HG02981 (cell line): ENCODE results near the gene RREB1.

Experiments used
- ATAC-seq: cut with Tn5 transposase; IDR thresholded peaks from one replicate; pipeline ENCODE4 v1.9.1; 2021; ENCODE audit warnings: mild to moderate bottlenecking, moderate library complexity; ENCODE audit not compliant: unreplicated experiment

The RREB1 gene

DNA sequence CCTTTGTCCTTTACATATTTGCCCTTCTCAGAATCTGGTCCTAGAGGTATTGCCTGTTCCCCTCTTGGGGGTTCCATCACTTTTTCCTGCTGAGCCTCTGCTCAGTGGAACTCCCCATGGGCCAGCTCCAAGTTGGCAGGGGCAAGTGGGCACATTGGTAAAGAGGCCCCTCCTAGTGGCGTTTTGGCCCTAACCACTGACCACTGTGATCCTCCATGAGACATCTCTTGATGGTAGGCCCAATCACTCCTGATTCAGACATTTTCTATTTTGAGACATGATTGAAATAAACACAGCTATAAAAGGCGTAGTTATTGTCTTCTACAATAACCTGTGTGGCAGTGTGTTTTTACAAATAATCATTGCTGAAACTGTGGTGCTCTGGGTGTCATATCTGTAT is 83.0 kb downstream of the RREB1 start:
- ATAC-seq: no peak

DNA sequence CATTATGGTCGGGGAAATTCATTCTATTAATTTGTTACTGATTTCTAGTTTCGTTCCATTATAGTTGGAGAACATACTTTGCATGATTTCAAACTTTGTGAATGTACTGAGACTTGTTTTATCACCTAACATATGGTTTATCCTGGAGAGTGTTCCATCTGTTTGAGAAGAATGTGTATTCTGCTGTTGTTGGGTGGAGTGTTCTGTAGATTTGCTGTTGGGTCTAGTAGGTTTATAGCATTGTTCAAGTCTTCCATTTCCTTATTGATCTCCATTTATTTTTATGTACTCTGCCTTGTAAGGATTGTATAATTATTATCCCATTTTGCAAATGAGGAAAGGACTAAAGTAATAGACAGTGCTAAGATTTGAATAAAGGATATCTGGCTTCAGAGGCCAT is 85.4 kb downstream of the RREB1 start:
- no peak for ATAC-seq

DNA sequence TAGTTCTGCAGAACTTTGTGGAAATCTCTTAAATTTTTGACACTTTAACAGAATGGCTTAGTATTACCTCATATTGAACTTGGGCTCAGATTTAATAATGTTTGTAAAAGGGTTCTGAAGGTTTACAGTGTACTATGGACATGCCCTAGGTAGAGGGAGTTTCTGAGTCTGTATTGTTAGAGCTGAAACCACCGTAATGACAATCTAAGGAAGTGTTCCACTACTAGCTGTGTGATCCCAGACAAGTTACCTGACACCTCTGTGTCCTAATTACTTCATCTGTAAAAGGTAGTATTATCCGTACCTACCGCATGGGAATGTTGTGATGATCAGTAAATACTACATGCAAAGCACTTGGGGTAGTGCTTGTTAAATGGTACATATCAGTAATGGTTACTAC is 86.9 kb downstream of the RREB1 start:
- no peak for ATAC-seq

DNA sequence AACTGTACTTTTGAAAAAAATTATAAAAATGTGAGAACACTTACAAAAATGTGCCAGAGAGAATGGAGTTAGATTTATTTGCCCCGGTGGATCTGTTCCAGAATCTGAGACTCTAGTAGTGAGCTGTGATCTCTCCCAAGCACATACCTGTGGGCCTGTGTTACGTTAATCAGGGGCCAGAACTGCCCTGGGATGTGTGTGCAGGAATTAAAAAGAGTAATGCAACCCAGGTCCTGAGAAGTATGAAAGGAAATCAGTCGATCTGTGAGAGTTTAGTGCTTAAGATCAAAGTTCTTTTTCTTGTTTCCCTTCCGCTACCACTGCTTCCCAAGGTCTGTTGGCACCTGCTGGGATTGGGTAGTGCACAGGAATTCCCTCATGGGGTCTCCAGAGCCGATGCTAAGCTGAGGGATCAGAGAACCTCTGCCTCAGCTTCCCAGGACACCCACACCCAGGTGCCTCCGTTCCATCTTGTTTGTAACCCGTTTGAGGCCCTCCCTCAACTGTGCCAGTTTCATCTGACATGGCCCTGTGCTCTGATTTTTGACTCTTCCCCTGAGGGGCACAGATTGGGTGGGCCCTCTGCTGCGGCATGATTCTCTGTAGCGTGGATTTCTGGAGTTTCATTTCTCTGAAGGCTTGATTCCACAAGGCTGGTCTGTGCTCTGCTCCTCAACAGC is 87.7 kb downstream of the RREB1 start:
- no peak for ATAC-seq

DNA sequence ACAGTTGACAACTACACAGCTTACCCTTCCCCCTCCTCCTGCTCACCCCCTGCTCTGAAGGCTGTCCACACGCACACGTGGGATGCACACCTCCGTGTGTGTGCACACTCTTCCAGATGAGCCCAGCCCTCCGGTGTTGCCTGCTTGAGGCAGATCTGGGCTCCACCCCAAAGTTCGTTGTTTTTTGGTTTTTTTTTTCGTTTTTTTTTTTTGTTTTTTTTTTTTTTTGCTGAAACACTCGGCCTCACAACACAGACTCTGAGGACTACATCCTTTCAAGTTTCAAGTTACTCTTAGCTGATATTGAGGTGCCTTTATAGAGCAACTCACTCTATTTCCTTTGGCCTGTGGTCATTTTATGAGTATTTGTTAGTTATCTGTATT is 88.2 kb downstream of the RREB1 start:
- ATAC-seq: no peak

DNA sequence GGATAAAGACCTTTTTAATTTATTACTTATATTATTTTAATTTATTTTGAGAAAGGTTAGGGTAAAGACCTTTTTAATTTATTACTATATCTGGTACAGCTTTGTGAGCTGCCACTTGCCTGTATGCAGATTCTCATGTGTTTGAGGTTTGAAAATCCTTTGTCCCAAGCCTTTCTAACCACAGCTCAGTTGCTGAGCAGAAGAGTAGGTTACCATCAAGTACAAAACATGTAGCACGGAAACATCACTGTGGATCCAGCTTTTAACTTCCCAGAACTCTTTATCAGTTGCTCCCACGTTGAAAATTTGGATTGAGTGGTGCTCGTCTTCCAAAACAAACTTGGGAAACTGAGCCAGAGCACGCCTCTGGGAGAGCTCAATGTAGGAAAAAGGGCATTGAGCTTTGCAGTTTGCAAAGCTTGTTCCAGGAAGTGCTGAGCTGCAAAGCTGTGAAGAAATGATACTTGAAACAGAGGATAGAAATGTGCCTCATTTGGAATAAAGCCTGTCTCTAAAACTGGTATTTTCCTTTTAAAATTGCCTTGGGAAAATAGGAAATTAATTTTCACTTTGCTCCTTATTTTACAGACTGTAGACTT is 89.0 kb downstream of the RREB1 start:
- no peak for ATAC-seq

DNA sequence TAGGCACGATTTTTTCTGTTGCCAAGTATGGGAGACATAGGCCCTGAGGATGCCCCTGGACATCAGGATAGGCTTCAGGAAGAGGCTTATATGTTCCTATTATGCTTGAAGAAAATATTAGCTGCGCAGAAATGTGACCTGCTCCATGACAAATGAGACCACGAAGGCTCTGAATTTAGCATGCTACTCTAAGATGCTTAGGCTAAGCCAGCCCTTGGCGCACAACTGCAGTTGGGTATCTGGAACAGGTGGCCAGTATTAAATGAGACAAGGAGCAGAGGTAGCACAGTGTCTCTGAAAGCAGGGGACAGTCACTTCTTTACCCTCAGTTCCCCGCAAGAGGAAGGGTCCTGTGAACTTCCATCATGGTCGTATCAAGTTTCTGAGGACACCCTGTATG is 90.0 kb downstream of the RREB1 start:
- no peak for ATAC-seq

DNA sequence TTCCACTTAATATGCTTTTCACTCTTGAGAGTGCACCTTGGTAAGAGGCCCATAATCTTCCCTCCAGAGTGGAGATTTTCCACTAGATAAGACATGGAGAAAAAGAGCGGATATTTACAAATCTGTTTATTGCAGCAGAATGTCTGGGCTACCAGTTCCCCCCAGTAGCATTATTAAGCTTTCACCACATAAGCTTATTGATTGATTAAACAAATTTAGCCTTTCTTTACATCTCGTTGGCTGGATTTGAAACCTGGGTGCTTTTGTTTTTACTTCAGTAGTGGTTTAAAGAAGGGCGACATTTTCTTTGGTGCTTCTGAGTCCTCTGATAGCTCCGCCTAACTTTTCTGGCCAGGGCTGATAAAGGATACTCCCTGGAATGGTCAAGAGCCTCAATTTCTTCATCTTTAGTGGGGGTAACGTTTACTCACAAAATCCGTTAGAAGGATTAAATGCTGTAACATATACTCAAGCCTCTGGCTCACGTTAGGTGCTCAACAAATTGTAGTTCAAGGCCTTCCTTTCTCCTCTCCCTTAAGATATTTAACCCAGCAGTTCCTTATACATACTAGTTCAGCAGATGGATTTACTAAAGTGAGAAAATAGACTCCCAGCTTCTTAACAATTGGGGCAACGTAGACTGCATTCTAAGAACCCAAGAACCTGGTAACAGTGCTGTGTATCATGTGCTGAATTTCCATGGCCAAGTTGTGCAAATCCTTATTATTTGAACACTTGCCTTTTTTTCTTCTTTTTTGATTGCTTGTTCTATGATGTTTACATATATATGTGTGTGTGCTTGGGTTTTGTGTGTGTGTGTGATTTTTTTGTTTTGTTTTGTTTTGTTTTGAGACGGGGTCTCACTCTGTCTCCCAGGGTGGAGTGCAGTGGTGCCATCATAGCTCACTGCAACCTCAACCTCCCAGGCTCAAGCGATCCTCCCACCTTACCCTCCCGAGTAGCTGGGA is 91.4 kb downstream of the RREB1 start:
- ATAC-seq: no peak

DNA sequence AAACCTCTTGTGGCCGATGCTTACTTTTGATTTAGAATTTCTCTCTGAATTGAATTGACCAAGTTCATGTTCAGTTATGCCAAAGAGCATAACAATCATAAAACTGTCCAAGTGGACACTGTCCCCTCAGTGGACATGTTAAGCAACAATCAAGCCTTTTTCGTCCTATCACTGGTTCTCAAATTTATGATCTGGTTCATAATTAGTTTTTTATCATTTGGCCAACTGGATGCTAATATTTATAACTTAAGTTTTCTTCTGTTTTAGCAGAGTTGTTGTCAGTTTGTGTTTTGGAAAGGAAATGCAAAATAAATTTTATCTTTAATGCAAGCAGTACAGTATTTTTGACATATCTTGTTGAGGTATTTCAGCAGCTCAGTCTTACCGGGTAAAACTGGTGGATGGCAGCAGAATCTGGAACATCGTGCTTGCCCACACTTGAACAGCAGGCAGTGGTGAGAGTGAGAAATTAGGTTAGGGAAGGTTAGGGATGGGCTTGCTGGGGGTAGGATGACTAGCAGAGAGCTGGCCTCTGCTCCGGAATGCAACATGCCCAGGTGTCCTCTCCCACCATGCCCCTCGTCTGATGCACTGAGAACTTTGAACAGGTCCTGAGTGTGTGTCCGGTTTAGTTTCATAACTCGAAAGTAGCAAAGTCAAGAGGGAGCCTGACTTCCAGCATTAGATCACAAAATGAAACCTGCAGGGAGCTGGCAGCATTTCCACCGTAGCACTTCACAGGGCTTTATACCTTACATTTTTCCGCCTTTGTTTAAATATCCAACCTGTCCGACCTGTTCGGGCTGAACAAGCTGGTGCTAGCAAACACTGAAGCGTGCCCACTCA is 93.1 kb downstream of the RREB1 start:
- no peak for ATAC-seq

DNA sequence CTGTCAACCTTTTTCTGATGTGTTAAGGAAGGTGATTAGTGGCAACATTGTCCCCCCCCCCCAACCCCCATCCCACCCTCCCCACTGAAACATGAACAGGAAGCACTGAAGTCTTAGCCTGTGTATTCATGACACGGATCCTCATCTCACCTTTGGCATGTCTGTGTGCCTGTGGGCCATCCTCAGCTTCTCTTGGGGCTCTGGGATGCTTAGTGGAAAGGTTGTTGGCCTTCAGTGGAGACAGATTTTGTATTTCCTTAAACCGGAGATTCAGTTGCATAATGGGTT is 93.6 kb downstream of the RREB1 start:
- no peak for ATAC-seq

DNA sequence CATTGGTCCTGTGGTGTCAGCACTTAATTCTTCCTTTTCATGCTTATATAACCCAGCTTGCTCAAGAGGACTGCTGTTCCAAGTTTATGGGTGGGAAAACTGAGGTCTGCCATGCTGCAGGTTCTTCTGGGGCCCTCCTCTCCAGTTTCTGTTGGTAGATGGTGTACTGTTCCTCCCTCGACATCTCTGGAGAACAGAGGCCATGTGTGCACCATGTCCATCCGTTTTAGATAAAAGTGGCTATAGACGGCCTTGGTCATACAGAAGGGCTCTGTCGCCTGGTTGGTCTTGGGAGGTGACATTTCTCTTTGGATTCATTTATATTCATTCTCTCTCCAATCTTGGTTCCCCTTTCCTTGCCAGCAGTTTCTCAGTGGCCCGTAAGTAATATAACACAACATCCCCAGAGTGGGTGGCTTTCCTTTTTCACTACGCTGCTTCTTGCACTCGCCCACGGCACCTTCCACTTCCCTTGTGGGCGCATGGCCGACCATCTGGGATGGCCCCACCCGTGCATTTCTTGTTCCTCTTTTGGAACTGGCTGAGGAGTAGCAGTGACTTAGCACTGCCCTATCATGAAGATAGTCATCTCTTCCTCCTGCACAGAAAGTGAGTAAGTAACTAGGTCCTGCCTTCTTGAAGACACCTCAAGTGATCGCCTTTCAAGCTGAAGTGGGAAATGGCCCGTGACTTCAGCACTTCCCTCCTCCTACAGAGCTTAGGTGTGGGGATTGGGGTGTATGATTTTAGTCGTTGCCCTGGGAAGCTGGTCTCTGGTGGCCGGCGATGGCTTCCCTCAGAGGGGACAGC is 94.2 kb downstream of the RREB1 start:
- ATAC-seq: peak; percentile 84

DNA sequence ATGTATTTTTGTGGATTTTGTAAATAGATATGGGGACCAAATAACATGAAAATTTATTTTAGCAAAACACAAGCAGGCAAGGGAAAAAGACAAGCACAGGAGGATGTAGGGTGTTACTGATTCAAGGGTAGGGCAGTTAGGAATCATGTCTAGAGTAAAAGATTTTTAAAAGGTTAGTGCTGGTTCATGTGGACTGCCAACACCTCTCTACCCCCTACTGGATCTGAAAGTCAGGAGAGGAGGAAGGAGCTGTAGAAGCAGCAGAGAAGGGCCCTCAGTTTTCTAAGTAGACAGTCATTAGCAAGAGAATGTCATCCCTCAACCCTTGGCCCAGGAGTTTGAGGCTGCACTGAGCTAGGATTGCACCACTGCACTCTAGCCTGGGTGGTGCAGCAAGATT is 95.2 kb downstream of the RREB1 start:
- no peak for ATAC-seq

DNA sequence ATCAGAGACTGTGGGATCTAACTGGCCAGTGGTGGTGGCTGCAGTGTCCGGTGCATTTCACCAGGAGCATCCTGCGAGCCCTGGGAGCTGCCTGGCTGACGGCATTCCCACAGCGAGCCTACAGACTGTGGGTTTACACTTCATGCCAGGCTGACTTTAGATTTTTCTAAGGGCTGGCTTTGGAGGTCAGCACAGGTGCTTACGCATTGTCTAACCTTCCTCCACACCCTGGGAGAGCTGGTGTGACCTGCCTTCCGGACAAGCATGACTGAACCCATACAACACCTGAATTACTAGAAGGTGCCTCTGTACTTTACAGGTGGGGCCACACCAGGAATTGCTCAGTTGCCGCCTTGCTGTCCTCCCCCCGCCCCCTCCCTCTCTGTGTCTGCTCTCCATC is 96.2 kb downstream of the RREB1 start:
- ATAC-seq: no peak

DNA sequence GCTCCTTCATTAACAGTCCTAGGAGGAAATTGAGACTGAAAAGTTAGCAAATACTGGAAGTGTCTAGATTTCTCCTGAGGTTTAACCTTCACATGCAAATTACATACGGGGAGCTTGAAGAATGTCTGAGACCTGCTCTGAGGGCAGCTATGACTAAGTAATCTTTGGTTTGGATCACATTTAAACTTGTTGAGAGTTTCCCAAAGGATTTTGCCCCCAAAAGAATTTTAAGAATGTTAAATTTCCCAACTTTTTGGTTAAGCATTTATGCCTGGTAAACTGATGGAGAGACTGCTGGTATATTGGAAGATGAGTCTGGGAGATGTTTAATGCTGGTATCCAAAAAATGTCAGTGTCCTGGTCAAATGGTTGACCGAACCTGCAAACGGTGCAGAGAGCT is 97.0 kb downstream of the RREB1 start:
- ATAC-seq: no peak

DNA sequence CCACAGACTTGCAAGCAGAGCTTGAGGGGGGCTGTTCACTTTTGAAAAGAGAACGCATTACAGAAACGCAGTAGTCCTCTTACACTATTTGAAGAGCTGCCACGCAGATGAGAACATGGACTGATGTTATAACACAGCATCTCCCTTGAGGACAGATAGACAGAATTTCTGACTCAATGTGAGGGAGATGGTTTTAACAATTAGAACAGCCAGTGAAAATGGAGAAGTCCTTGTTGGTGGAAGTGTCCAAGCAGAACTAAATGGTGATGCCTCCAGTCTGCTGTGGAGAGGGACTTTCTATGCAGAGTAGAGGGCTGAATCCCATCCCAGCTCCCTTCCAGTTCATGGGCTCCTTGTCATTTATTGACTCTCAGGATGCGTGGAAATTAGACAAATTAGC is 100.0 kb downstream of the RREB1 start:
- ATAC-seq: no peak

DNA sequence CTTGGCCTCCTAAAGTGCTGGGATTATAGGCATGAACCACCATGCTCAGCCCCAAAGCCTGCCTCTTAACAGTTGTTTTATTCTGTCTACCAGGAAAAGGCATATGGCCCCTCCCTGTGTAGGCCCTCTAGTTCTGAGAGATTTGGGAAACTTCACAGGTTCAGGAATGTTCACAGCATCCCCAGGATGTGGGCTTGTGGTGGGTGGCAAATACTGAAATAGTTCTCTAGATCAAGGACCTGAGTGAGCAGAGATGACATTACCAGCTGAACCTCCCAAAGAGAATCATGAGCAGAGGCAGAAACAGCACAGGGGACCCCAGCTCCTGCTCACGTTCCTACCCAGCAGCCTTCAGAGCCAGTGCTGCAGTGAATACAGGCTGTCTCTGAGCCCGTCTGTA is 105.7 kb downstream of the RREB1 start:
- ATAC-seq: no peak

DNA sequence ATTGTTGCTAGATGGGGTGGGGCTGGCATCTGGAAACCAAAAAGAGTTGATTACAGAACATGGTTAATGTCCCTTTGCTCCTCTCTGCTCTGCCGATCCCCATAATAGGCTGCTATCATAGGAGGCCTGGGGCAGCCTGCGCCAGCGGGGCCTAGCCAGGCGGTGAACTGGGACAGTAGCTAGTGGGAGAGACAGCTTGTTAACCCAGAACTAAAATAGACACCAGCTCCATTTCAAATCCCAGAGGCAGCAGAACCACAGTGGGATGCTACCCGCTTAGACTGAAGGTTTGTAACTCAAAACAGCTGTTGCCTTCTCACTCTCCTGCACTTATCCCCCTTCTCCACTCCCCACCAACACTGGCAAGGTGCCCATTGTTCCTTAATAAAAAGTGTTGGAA is 106.7 kb downstream of the RREB1 start:
- no peak for ATAC-seq

DNA sequence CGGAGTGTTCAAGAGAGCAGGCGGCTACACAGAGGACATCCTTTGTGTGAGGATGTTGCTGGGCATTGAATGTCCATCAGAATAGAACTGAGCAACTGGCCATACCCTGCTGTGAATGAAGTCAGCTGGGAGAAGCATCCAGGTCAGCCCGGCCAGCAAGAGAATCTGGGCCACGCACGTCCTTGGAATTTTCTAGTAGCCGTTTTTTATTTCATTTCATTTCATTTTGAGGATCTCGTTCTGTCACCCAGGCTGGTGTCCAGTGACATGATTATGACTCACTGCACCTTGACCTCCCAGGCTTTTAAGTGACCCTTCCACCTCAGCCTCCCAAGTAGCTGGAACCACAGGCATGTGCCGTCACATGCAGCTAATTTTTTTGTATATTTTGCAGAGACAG is 107.4 kb downstream of the RREB1 start:
- no peak for ATAC-seq

DNA sequence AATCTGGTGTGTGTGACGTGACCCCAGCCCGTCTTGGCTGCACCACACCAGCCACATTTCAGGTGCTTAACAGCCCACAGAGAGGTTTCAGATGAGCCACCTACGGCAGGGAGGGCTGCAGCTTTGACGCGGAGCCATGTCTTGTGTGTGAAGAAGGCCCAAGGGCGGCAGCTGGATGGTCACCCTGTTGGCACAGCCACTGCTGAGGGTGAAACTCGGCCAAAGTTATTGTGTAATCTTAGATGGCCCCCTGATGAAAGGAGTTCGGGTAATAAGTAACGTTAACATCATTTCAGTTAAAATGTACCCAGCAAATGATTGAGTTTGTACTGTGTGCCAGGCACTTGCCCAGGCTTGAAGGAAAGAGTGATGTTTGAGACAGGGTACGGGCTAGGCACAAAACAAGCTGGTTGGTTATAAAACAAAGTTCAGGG is 108.1 kb downstream of the RREB1 start:
- peak; percentile 85 for ATAC-seq

DNA sequence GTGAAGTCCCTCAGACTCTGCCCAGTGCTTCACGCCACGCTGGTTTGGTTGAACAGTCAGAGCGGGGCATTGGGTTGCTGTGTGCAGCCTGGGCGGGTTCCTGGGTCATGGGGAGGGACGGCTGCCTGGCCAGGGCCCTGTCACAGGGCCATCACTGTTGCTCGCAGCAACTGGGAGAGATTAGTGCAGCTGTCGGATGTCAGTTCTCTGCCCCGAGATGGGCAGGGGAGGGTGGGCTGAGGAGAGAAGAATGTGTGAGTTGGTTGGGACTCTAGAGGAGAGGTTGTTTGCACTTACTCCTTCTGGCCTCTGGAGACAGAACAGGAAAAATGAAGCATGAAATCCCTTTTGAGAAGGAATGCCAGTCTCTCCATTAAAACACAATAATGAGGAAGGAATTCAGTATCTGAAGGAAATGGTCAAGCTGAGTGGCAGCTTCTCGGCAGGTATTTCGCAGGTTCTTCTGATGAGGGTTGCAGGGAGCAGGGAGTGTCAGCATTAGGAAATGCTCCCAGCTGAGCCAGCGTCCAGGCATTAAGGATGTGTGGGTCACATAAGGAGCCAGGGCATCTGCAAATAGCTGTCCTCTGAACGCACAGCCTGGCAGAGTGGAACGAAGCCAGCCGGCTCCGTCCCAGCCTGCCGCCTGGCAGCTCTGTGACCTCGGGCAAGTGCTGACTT is 109.3 kb downstream of the RREB1 start:
- no peak for ATAC-seq
